OCI-LY1 (cell line): Measurements from ENCODE around the gene VWA5B1.

ENCODE experiments used
- H2AFZ ChIP-seq: fragments of 200-600 bp; sonication (generic), shearing (Covaris generic); 2 replicates; pipeline ENCODE4 v1.6.0; 2014; ENCODE audit warnings: antibody characterized with exemption, mild to moderate bottlenecking, low read length
- H3F3A ChIP-seq: fragments of 200-600 bp; sonication (generic), shearing (Covaris generic); 2 replicates; pipeline ENCODE4 v1.6.0; 2014; ENCODE audit warnings: mild to moderate bottlenecking, antibody characterized with exemption, low read length, moderate library complexity; ENCODE audit not compliant: insufficient read depth
- H3K27ac ChIP-seq: fragments of 200-600 bp; sonication (generic); 2 replicates; pipeline ENCODE4 v1.5.1; 2014; ENCODE audit warnings: low read length, mixed run types, mild to moderate bottlenecking, low read depth; ENCODE audit not compliant: poor library complexity, severe bottlenecking
- H3K27me3 ChIP-seq: fragments of 200-600 bp; sonication (generic); 2 replicates; pipeline ENCODE4 v1.6.0; 2014; ENCODE audit warnings: antibody characterized with exemption, mild to moderate bottlenecking, low read length, moderate library complexity; ENCODE audit not compliant: insufficient read depth
- H3K36me3 ChIP-seq: fragments of 200-600 bp; sonication (generic); 2 replicates; pipeline ENCODE4 v1.6.1; 2014; ENCODE audit warnings: mild to moderate bottlenecking, antibody characterized with exemption, low read length, moderate library complexity, mixed read lengths; ENCODE audit not compliant: insufficient read depth
- H3K4me1 ChIP-seq: fragments of 200-600 bp; sonication (generic); 2 replicates; pipeline ENCODE4 v1.5.1; 2014; ENCODE audit warnings: mild to moderate bottlenecking, low read length, moderate library complexity; ENCODE audit not compliant: insufficient read depth, severe bottlenecking
- H3K4me2 ChIP-seq: fragments of 200-600 bp; sonication (generic), shearing (Covaris generic); 2 replicates; pipeline ENCODE4 v1.6.1; 2014; ENCODE audit warnings: low read length
- H3K4me3 ChIP-seq: fragments of 200-600 bp; sonication (generic); 2 replicates; pipeline ENCODE4 v1.5.1; 2014; ENCODE audit warnings: low read length, low read depth, mild to moderate bottlenecking, mixed read lengths; ENCODE audit not compliant: poor library complexity, severe bottlenecking
- H3K79me2 ChIP-seq: fragments of 200-600 bp; shearing (Covaris generic); 2 replicates; pipeline ENCODE4 v1.6.1; 2016; ENCODE audit warnings: mixed run types, low read length, mixed read lengths; ENCODE audit not compliant: insufficient read depth
- H3K9ac ChIP-seq: fragments of 200-600 bp; sonication (generic), shearing (Covaris generic); 2 replicates; pipeline ENCODE4 v1.6.1; 2014; ENCODE audit warnings: mild to moderate bottlenecking, low read length, mixed read lengths
- H3K9me2 ChIP-seq: fragments of 200-600 bp; sonication (generic), shearing (Covaris generic); 2 replicates; pipeline ENCODE4 v1.6.1; 2014; ENCODE audit warnings: low read depth, mild to moderate bottlenecking, low read length, mixed read lengths
- H3K9me3 ChIP-seq: fragments of 200-600 bp; shearing (Covaris generic); 2 replicates; pipeline ENCODE4 v1.6.1; 2014; ENCODE audit warnings: low read length, mixed read lengths
- H4K20me1 ChIP-seq: fragments of 200-600 bp; sonication (generic), shearing (Covaris generic); 2 replicates; pipeline ENCODE4 v1.6.0; 2016; ENCODE audit warnings: mild to moderate bottlenecking, low read length; ENCODE audit not compliant: insufficient read depth
- CTCF ChIP-seq: fragments of 200-600 bp; sonication (generic), shearing (Covaris generic); IDR thresholded peaks from 2 replicates; pipeline ENCODE4 v1.5.1; 2017; ENCODE audit warnings: mild to moderate bottlenecking, antibody characterized with exemption, low read length, moderate library complexity, mixed read lengths
- EZH2 ChIP-seq: fragments of 200-600 bp; sonication (generic), shearing (Covaris generic); IDR thresholded peaks from 2 replicates; pipeline ENCODE4 v1.8.0; 2017; ENCODE audit warnings: borderline replicate concordance, mixed run types, mild to moderate bottlenecking, antibody characterized with exemption, low read length, moderate library complexity, mixed read lengths

Gene VWA5B1

GRCh38 chr1:20329793-20330542 lies 39.3 kb downstream of the VWA5B1 start:
- Histone ChIP-seq H3F3A (no peaks in the 10 kb centered on the region), H3K9me2 (no peaks in the 10 kb centered on the region), H3K9me3 (no peaks in the 10 kb centered on the region), H3K4me2 (no peak overlapping the region), H3K4me1 (no peaks in the 10 kb centered on the region), H3K79me2 (no peaks in the 10 kb centered on the region), H3K27me3 (no peaks in the 10 kb centered on the region), H3K36me3 (no peaks in the 10 kb centered on the region), H3K27ac (no peak overlapping the region), H2AFZ (no peak overlapping the region), H3K4me3 (no peak overlapping the region), H3K9ac (no peak overlapping the region), H4K20me1 (no peaks in the 10 kb centered on the region)
- no peak for TF ChIP-seq EZH2
- TF ChIP-seq CTCF, result peak; percentile 18; the same call in 1 of the 2 replicates

GRCh38 chr1:20334103-20334502 lies 43.4 kb downstream of the VWA5B1 start:
- H3F3A ChIP-seq, result no peaks in the 10 kb centered on the region
- no peaks in the 10 kb centered on the region for H3K9me2 ChIP-seq
- no peak overlapping the region for H3K4me3 ChIP-seq
- H3K9me3 ChIP-seq, result no peaks in the 10 kb centered on the region
- no peaks in the 10 kb centered on the region for H3K36me3 ChIP-seq
- no peak overlapping the region for H3K9ac ChIP-seq
- no peaks in the 10 kb centered on the region for H3K27me3 ChIP-seq
- no peaks in the 10 kb centered on the region for H4K20me1 ChIP-seq
- H3K4me2 ChIP-seq, result no peak overlapping the region
- H3K4me1 ChIP-seq, result no peaks in the 10 kb centered on the region
- H3K79me2 ChIP-seq, result no peaks in the 10 kb centered on the region
- no peak overlapping the region for H3K27ac ChIP-seq
- no peak overlapping the region for H2AFZ ChIP-seq
- no peak for TF ChIP-seq EZH2
- no peak for TF ChIP-seq CTCF

GRCh38 chr1:20336105-20336605 lies 45.5 kb downstream of the VWA5B1 start:
- H3K9me2 ChIP-seq, result no peaks in the 10 kb centered on the region
- no peak overlapping the region for H2AFZ ChIP-seq
- H3K79me2 ChIP-seq, result no peaks in the 10 kb centered on the region
- H3F3A ChIP-seq, result no peaks in the 10 kb centered on the region
- no peak overlapping the region for H3K27ac ChIP-seq
- no peak overlapping the region for H3K9ac ChIP-seq
- H3K4me3 ChIP-seq, result no peak overlapping the region
- no peaks in the 10 kb centered on the region for H3K4me1 ChIP-seq
- no peak overlapping the region for H3K4me2 ChIP-seq
- H3K36me3 ChIP-seq, result no peaks in the 10 kb centered on the region
- H3K27me3 ChIP-seq, result no peaks in the 10 kb centered on the region
- H3K9me3 ChIP-seq, result no peaks in the 10 kb centered on the region
- no peaks in the 10 kb centered on the region for H4K20me1 ChIP-seq
- TF ChIP-seq CTCF (no peak), EZH2 (no peak)
